ENCODE measurements around the gene SPATA31A3.
"Not testable (repeated sequence)": the region's sequence is repeated elsewhere in the genome, so short reads cannot be mapped to it uniquely, and the experiment has no call there.

SPATA31A3 gene

DNA sequence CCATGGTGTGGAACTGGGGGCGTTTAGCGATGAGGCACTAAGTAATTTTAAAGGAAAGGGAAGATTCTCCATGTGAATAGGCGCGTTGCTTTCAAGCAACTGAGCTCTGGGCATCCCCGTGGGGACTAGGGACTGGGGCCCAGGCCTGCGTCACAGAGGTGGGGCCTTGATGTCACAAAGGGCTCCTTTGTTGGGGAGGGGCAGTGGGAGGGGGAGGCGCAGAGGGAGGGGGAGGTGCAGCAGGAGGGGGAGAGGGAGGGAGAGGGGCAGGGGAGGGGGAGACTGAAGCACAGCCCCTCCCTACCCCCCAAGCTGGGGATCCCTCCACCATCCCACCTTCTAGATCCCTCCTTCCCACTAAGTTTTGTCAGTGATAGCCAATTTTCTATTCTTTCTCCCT is at the start of gene SPATA31A3:
SPATA31A3 (minus strand) TSS at position 101 of the 400 bp plus-strand sequence; CDS start at position 72, 29 bp downstream.
- in situ Hi-C loops (cut with HindIII; ENCODE audit: low sequenced_read_pairs): not testable (repeated sequence)

DNA sequence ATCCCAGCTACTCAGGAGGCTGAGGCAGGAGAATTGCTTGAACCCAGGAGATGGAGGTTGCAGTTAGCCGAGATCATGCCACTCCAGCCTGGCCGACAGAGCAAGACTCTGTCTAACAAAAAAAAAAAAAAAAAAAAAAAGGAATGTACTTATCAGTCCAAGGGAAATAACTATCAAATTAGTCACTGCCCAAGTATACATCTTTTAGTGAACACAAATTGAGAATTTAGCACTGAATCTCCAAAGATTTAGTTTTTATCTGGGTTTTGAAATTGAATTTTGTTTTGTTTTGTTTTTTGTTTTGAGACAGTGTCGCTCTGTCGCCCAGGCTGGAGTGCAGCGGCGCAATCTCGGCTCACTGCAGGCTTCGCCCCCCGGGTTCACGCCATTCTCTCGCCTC is 39.8 kb downstream of the SPATA31A3 start:
- in situ Hi-C loops (cut with HindIII; ENCODE audit: low sequenced_read_pairs): not testable (repeated sequence)

DNA sequence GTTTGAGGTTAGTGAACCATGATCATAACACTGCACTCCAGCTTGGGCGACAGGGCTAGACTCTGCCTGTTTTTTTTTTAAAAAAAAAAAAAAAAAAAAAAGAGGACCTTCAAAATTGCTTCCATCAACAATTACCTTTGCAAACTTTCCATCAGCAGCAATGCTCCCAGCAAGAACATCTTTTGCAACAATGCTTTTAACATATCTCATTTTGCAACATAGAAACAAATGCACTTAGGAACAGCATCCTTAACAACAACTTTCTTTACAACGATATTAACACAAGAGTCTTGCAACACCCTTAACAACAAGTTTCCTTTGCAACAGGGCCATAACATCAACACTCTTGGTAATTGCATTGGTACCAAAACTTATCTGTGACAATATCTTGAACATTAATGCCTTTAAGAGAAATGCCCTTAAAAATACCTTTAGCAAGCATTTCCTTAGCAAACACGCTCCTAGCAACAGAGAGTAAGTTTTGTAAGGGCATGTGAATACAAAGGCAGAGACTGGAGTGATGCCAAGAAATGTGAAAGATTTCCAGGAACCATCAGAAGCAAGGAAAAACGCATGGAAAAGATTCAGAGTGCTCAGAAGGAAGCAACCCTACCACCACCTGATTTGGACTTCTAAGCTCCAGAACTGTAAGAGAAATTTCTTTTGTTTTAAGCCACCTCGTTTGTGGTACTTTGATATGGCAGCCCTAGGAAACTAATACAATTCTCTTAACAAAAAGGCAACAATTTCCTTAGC is 49.8 kb downstream of the SPATA31A3 start:
- in situ Hi-C loops (cut with HindIII; ENCODE audit: low sequenced_read_pairs): not testable (repeated sequence)

DNA sequence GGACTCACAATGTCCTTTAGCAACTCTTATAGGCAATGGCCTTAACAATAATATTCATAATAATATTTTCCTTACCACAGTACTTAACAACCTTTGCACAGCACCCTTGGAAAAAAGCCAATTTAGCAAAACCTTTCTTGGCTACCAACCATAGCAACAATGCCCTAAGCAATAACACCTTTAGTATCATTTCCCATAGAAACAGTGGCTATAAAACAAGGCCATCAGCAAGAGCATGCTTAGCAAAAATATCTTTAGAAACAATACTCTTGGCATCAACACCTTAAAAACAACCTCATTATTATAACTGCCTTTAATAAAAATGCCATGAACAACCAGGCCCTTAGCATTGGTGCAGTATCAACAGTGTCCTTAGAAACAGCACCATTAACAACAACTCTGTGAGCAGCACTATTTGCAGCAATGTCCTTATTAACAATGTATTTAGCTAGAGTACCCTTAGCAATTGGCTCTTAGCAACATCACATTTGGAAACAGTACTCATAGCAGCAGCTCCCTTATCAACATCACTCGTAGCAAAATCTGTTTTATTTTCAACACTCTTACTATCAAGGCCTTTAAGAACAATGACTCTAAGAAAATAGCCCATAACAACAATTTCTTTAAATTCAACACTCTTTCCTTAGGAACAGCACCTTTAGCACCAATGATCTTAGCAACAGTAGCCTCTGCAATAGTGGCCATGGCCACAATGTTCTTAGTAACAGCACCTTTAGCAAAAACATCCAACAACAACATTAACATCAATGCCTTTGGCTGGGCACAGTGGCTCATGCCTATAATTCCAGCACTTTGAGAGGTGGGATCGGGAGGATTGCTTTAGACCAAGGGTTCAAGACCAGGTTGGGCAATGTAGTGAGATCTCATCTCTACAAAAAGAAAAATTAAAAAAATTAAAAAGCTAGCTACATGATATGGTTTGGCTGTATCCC is 52.2 kb downstream of the SPATA31A3 start:
- in situ Hi-C loops (cut with HindIII; ENCODE audit: low sequenced_read_pairs): not testable (repeated sequence)

DNA sequence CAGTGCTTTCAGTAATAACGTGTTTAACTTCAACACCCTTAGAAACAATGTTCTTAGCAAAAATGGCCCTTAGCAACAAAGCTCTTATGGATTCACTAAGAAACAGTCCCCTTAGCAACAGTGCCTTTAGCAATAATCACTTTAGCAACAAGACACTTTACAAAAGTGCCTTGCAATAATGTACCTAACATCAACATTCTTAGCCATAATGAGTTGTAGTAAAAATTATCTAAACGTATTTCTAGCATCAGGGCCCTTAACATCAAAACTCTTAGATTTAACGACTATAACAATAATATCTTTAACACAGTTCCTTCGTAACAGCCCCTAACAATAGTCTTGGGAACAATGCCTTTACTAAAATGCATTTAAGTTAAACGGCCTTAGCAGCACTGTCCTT is 54.0 kb downstream of the SPATA31A3 start:
- in situ Hi-C loops (cut with HindIII; ENCODE audit: low sequenced_read_pairs): not testable (repeated sequence)

DNA sequence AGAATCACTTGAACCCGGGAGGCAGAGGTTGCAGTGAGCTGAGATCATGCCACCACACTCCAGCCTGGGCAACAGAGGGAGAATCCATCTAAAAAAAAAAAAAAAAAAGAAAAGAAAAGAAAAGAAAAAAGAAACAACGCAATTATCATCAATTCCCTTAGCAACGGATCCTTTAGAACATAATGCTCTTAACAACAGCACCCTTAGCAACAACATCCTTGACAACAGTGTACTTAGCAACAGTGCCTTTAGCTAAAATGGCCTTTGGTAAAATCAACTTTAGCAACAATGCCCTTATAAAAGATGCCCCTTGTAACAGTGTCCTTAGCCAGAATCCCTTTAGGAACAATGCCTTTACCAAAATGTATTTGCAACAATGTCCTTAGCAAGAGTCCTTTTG is 54.7 kb downstream of the SPATA31A3 start:
- in situ Hi-C loops (cut with HindIII; ENCODE audit: low sequenced_read_pairs): not testable (repeated sequence)

Data from DLD1 (cell line).